ENCODE data around the gene ATP8B2. TPM values are rescaled to one million over a fixed set of nuclear protein-coding genes. Genes with fewer than 3 reads are reported as not detected.

Gene ATP8B2
- total RNA-seq, 1 experiment from 2014 or later, result 50.0 TPM

DNA sequence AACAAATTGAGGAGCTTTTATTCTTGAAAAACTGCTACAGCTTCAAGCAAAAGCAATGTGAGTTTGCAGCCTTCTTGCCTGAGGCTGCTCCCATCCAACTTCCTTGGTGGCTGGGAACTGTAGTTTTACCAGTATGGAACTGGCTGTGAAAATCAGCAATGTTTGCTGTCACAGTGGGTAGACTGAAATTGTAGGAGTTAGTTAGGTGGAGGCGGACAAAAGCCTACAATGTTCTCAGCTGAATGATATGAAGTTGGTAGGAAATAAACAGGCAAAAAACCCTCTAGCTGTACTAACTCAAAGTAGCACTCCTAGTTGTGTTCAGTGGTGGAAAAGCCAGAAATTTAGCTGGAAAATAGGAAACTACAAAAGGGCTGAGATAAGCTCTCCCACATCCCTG, 34.4 kb upstream of the ATP8B2 start (continued):
- no peak for TF ChIP-seq FOXJ3 (CRISPR knock-in tag; IDR thresholded peaks at IDR 0.05; ENCODE audit: borderline replicate concordance)

- H3K9me3 Mint-ChIP-seq, result peaks cover 27% of the 10 kb centered on the region
- POLR2A ChIA-PET, result no interaction called here
- peak; percentile 100 for TF ChIP-seq ZNF317 (CRISPR knock-in tag; IDR thresholded peaks at IDR 0.05; ENCODE audit: borderline replicate concordance, low read depth)
- no peak for TF ChIP-seq ZNF121 (CRISPR knock-in tag; IDR thresholded peaks at IDR 0.05)
- H3K4me3 Mint-ChIP-seq, result no peak overlapping the region
- no peaks in the 10 kb centered on the region for H3K4me1 Mint-ChIP-seq
- H3K27ac Mint-ChIP-seq, result no peak overlapping the region
- peaks cover 21% of the 10 kb centered on the region for H3K36me3 Mint-ChIP-seq
- H3K27me3 Mint-ChIP-seq (ENCODE audit: low read depth), result peaks cover 12% of the 10 kb centered on the region; the same call in 1 of the 2 replicates
- DNase-seq (ENCODE audit: low spot score) (no peak), ATAC-seq (no peak)
- CTCF ChIA-PET, result interaction anchor here (1.0 to 2.6 kb wide), 3 partner anchors 31 to 96 kb away, joined by 3 to 8 read pairs (median 5); no protein-coding TSS in a partner anchor
These were observed 29.7 kb upstream of the ATP8B2 start for GRCh38 chr1:154295408-154296235.

- CTCF ChIA-PET, result interaction anchor here (0.6 to 1.5 kb wide), 3 partner anchors 23 to 31 kb away, joined by 3 to 4 read pairs (median 3); no protein-coding TSS in a partner anchor
These were observed 23.7 kb upstream of the ATP8B2 start for GRCh38 chr1:154301582-154301981.

More at GRCh38 chr1:154301582-154301981, 23.7 kb upstream of the ATP8B2 start:
- H3K4me1 Mint-ChIP-seq, result no peaks in the 10 kb centered on the region
- no peaks in the 10 kb centered on the region for H3K27me3 Mint-ChIP-seq (ENCODE audit: low read depth)
- TF ChIP-seq PRRX2 (CRISPR knock-in tag; IDR thresholded peaks at IDR 0.05) (no peak), USF1 (CRISPR knock-in tag; IDR thresholded peaks at IDR 0.05) (no peak), ZBTB43 (CRISPR knock-in tag; IDR thresholded peaks at IDR 0.05) (no peak), ZNF232 (CRISPR knock-in tag; IDR thresholded peaks at IDR 0.05) (no peak), CREM (CRISPR knock-in tag; IDR thresholded peaks at IDR 0.05) (no peak), CREB1 (CRISPR knock-in tag; IDR thresholded peaks at IDR 0.05) (no peak), ATF2 (CRISPR knock-in tag; IDR thresholded peaks at IDR 0.05; ENCODE audit: borderline replicate concordance, low read depth) (no peak), E2F5 (CRISPR knock-in tag; IDR thresholded peaks at IDR 0.05) (no peak), TCF7 (CRISPR knock-in tag; IDR thresholded peaks at IDR 0.05; ENCODE audit: low read depth) (no peak), NR1H2 (CRISPR knock-in tag; IDR thresholded peaks at IDR 0.05) (no peak)
- H3K36me3 Mint-ChIP-seq, result 0 out of 2 replicates have a peak, but pooled peaks cover 2% of the 10 kb centered on the region
- peaks cover 4% of the 10 kb centered on the region; the same call in 1 of the 2 replicates for H3K9me3 Mint-ChIP-seq
- H3K4me3 Mint-ChIP-seq, result no peak overlapping the region
- no peak overlapping the region for H3K27ac Mint-ChIP-seq
- POLR2A ChIA-PET, result interaction anchor here (0.6 kb wide), 1 partner anchor 25 kb away, joined by 3 read pairs; no protein-coding TSS in a partner anchor
- ATAC-seq, result no peak
- DNase-seq (ENCODE audit: low spot score), result no peak

Data from WTC11 (cell line).